M059J (cell line): Measurements from ENCODE around the gene AMIGO1. TPM values are rescaled to one million over a fixed set of nuclear protein-coding genes. Genes with fewer than 3 reads are reported as not detected.

Experiments
- DNase-seq: peaks from one replicate; pipeline ENCODE4 v3.0.0-alpha.2; 2012; ENCODE audit warnings: low read depth
- total RNA-seq: library from RNA; depleted of rRNA; stranded (reverse); fragments of >200 nt; shearing (Covaris generic); gene quantifications from 2 replicates; pipeline ENCODE4 v1.2.3, GENCODE V29; 2014; rRNA removed

Gene AMIGO1
- total RNA-seq, 1 experiment from 2014 or later = 2.4 TPM

DNA sequence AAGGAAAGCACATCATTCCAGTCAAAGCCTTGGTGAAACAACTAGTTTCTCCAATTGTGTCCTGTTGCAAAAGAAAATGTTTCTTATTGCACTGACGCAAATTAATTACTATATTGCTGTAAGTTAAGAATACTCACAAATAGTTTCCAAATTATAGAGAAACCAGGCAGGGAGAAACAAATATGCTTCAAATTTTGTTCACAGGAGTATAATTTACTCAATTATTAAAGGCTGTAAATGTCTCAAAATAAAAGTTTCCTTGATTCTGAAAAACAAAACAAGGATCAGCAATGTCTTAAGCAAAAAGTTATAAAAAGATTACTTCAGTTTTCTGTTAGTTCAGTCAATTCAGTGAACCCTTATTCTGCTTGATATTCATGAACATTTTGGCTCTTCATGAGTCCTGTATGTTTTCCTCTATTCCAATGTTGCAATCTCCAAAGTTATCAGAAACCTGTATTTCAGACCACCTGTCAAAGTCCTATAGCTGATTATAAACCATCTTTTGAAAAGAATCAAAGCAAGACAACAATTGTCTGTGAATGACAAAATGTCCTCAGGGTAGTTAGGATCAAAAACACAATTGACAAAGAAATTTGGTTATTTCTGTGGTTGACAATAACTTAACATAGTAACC lies 54.9 kb downstream of the AMIGO1 start:
- no peak for DNase-seq

Other genes starting within 250 kb of the AMIGO1 start
- gene PSRC1, start 226.6 kb downstream of the AMIGO1 start, total RNA-seq = 68.3 and 83.5 TPM in 2 replicates
- gene MYBPHL, start 202.7 kb downstream of the AMIGO1 start, total RNA-seq = not detected in 2 replicates
- gene SORT1, start 111.8 kb downstream of the AMIGO1 start, total RNA-seq = 22.0 and 28.3 TPM in 2 replicates
- gene PSMA5, start 83.3 kb downstream of the AMIGO1 start, total RNA-seq = 119 and 162 TPM in 2 replicates
- 0.05 TPM in 1 of 2 replicates, not detected in the other for gene SYPL2, start 43.2 kb downstream of the AMIGO1 start, total RNA-seq
- 2.4 and 5.0 TPM in 2 replicates for gene ATXN7L2, start 25.8 kb downstream of the AMIGO1 start, total RNA-seq
- gene CYB561D1, start 15.6 kb downstream of the AMIGO1 start, total RNA-seq = 6.6 and 8.0 TPM in 2 replicates
- gene GPR61, start 30.1 kb upstream of the AMIGO1 start, total RNA-seq = not detected in 2 replicates
- gene GNAI3, start 38.9 kb upstream of the AMIGO1 start, total RNA-seq = 11.1 and 14.8 TPM in 2 replicates
- gene GNAT2, start 109.9 kb upstream of the AMIGO1 start, total RNA-seq = 0.12 TPM in 1 of 2 replicates, not detected in the other
- gene AMPD2, start 110.1 kb upstream of the AMIGO1 start, total RNA-seq = 86.0 and 106 TPM in 2 replicates
- 23.8 and 37.4 TPM in 2 replicates for gene GSTM4, start 146.4 kb upstream of the AMIGO1 start, total RNA-seq
- 10.7 and 17.4 TPM in 2 replicates for gene GSTM2, start 158.3 kb upstream of the AMIGO1 start, total RNA-seq
- gene GSTM1, start 178.1 kb upstream of the AMIGO1 start, total RNA-seq = not detected in 2 replicates
- gene GSTM5, start 202.5 kb upstream of the AMIGO1 start, total RNA-seq = not detected in 2 replicates
- gene GSTM3, start 231.3 kb upstream of the AMIGO1 start, total RNA-seq = 159 and 216 TPM in 2 replicates